ENCODE data around the gene TCHP. TPM values are rescaled to one million over a fixed set of nuclear protein-coding genes. Genes with fewer than 3 reads are reported as not detected.

Gene TCHP
- total and polyA plus RNA-seq, 2 of the 13 experiments (the other 11 are each of a cell fraction or from before 2014, with no cell fraction given): 6.7 to 12.2 TPM

GRCh38 chr12:109880938-109881337 lies 19.1 kb upstream of the TCHP start:
- in situ Hi-C loops (cut with HindIII; ENCODE audit: extremely low pct_ligation_motif_present, low pct_unique_long_range_greater_than_20kb) (loop anchor here (5.0 kb wide), 1 partner anchor 34 kb away; no protein-coding TSS in a partner anchor), intact Hi-C loops (cut with micrococcal nuclease; ENCODE audit: unreplicated experiment) (loop anchor here (1.0 kb wide), 1 partner anchor 28 kb away; no protein-coding TSS in a partner anchor)
- CTCF ChIA-PET (ENCODE audit: low intra/inter-chr PET ratio, low total read pairs): interaction anchor here (1.0 to 2.3 kb wide), 3 partner anchors 28 to 76 kb away, joined by 3 to 32 read pairs (median 8); no protein-coding TSS in a partner anchor

More at GRCh38 chr12:109880938-109881337, 19.1 kb upstream of the TCHP start:
- FAIRE-seq (no peak), ATAC-seq (peak; percentile 44), DNase-seq (ENCODE audit: low spot score) (no peak)
- BruUV-seq (replicated peaks): no TSS peak
- Histone ChIP-seq H3K9me3 (ENCODE audit: low read length) (no peaks in the 10 kb centered on the region), H3K4me2 (ENCODE audit: low read depth, low read length) (peak overlapping the region; percentile 100), H3K9ac (ENCODE audit: insufficient read depth, low read depth, low read length) (peak overlapping the region; percentile 63; the same call in 1 of the 2 replicates), H3K4me1 (ENCODE audit: insufficient read depth, low read length) (peaks cover 58% of the 10 kb centered on the region), H4K20me1 (ENCODE audit: insufficient read depth, low read length) (no peaks in the 10 kb centered on the region), H3K27ac (ENCODE audit: extremely low read length, insufficient read depth, low read length) (no peak overlapping the region), H2AFZ (ENCODE audit: low read length) (peak overlapping the region; percentile 87), H3K4me3 (replicated peaks in 1 of 3; ENCODE audit: insufficient read depth in 1 of 3, low read depth in 2 of 3, low read length in 3 of 3) (peak overlapping the region; percentile 68 to 80 (median 73)), H3K27me3 (ENCODE audit: control insufficient read depth in 1 of 2, insufficient read depth in 2 of 2, low read length in 2 of 2) (peaks cover 0 to 9% of the 10 kb centered on the region in 2 experiments; a peak in 2 of 5 replicates), H3K79me2 (ENCODE audit: insufficient read depth, low read length) (peaks cover 7% of the 10 kb centered on the region), H3K36me3 (replicated peaks in 1 of 2; ENCODE audit: control insufficient read depth in 1 of 2, insufficient read depth in 2 of 2, low read length in 2 of 2) (no peaks in the 10 kb centered on the region)
- POLR2A ChIA-PET: no interaction called here
- TF ChIP-seq ZNF691 (CRISPR knock-in tag; IDR thresholded peaks at IDR 0.05; ENCODE audit: borderline replicate concordance, low read depth): no peak
- TF ChIP-seq TFDP2 (CRISPR knock-in tag; IDR thresholded peaks at IDR 0.05): 0 out of 2 replicates have a peak, but pooled peaks have one; percentile 6
- TF ChIP-seq RFX5 (IDR thresholded peaks at IDR 0.05; ENCODE audit: low read depth, low read length): no peak
- no peak for TF ChIP-seq RFX1 (IDR thresholded peaks at IDR 0.05)
- no peak for TF ChIP-seq HINFP (CRISPR knock-in tag; IDR thresholded peaks at IDR 0.05; ENCODE audit: low read depth)
- TF ChIP-seq NFYB (CRISPR knock-in tag; IDR thresholded peaks at IDR 0.05): no peak
- TF ChIP-seq ELF1 (CRISPR knock-in tag; IDR thresholded peaks at IDR 0.05): no peak
- no peak for TF ChIP-seq KLF6 (CRISPR knock-in tag; IDR thresholded peaks at IDR 0.05)
- no peak for TF ChIP-seq FOXP4 (CRISPR knock-in tag; IDR thresholded peaks at IDR 0.05)
- TF ChIP-seq KDM2A (CRISPR knock-in tag; IDR thresholded peaks at IDR 0.05; ENCODE audit: borderline replicate concordance, low read depth): 0 out of 2 replicates have a peak, but pooled peaks have one; percentile 10
- TF ChIP-seq ZNF430 (CRISPR knock-in tag; IDR thresholded peaks at IDR 0.05): no peak
- no peak for TF ChIP-seq KDM5A (IDR thresholded peaks at IDR 0.05; ENCODE audit: borderline replicate concordance, low read length)
- TF ChIP-seq CAMTA2 (CRISPR knock-in tag; IDR thresholded peaks at IDR 0.05; ENCODE audit: borderline replicate concordance): no peak
- TF ChIP-seq ZSCAN20 (CRISPR knock-in tag; IDR thresholded peaks at IDR 0.05; ENCODE audit: borderline replicate concordance): no peak
- no peak for TF ChIP-seq FOXM1 (CRISPR knock-in tag; IDR thresholded peaks at IDR 0.05)
- no peak for TF ChIP-seq KLF16 (CRISPR knock-in tag; IDR thresholded peaks at IDR 0.05)
- no peak for TF ChIP-seq THYN1 (CRISPR knock-in tag; IDR thresholded peaks at IDR 0.05; ENCODE audit: borderline replicate concordance, low read depth)
- 1% methylated on average over 3 of the region's 9 CpGs for WGBS (ENCODE audit: low lambda C conversion rate)

All from HepG2 (cell line).